Right renal cortex interstitium (tissue), 3 donors: Measurements from ENCODE around the gene TRMT11. TPM values are rescaled to one million over a fixed set of nuclear protein-coding genes. Genes with fewer than 3 reads are reported as not detected.
"Not testable (repeated sequence)": the region's sequence is repeated elsewhere in the genome, so short reads cannot be mapped to it uniquely, and the experiment has no call there.

ENCODE experiments used
- DNase-seq, 3 donors: peaks; one replicate each; pipeline ENCODE4 v3.0.0-alpha.2; 2013; ENCODE audit warnings: low read depth in 3 of 3, low spot score in 2 of 3
- polyA plus RNA-seq, 3 donors: library from polyadenylated mRNA; unstranded; fragments of 120-200 nt; gene quantifications; one replicate each; pipeline ENCODE4 v1.2.1, GENCODE V29; 2013; ENCODE audit not compliant: insufficient read length in 3 of 3

TRMT11 gene
- polyA plus RNA-seq = 10 to 100 TPM; 34.2 to 39.2 (median 36.0) TPM

- DNase-seq = peak; percentile 81 to 82 (median 82)
Measured at GRCh38 chr6:125986301-125987025, at the start of gene TRMT11. Gene TRMT11, plus strand, starts transcription at chr6:125986540. Its CDS starts 11 bp downstream, at chr6:125986551.

- DNase-seq = no peak
Measured at GRCh38 chr6:125939026-125939425, 47.3 kb upstream of the TRMT11 start.

- DNase-seq = no peak
Measured at GRCh38 chr6:125939791-125940190, 46.5 kb upstream of the TRMT11 start.

- no peak for DNase-seq
Measured at GRCh38 chr6:125940247-125941041, 45.9 kb upstream of the TRMT11 start.

- no peak for DNase-seq
Measured at GRCh38 chr6:125942672-125943527, 43.4 kb upstream of the TRMT11 start.

- DNase-seq = no peak
Measured at GRCh38 chr6:125943528-125944433, 42.6 kb upstream of the TRMT11 start.

GRCh38 chr6:125944434-125944816 lies 41.9 kb upstream of the TRMT11 start:
- peak in 1 of 3 donors; percentile 27 for DNase-seq

- no peak for DNase-seq
Measured at GRCh38 chr6:125944896-125945295, 41.4 kb upstream of the TRMT11 start.

GRCh38 chr6:125945378-125946141 lies 40.8 kb upstream of the TRMT11 start:
- no peak for DNase-seq

GRCh38 chr6:125947615-125948014 lies 38.7 kb upstream of the TRMT11 start:
- DNase-seq = no peak

- no peak for DNase-seq
Measured at GRCh38 chr6:125948455-125948854, 37.9 kb upstream of the TRMT11 start.

- DNase-seq = no peak
Measured at GRCh38 chr6:125949069-125949468, 37.3 kb upstream of the TRMT11 start.

GRCh38 chr6:125950293-125950692 lies 36.0 kb upstream of the TRMT11 start:
- DNase-seq = no peak

- not testable (repeated sequence) for DNase-seq
Measured at GRCh38 chr6:125950716-125951115, 35.6 kb upstream of the TRMT11 start.

- no peak for DNase-seq
Measured at GRCh38 chr6:125951323-125951722, 35.0 kb upstream of the TRMT11 start.

GRCh38 chr6:125952764-125953501 lies 33.4 kb upstream of the TRMT11 start:
- DNase-seq = no peak

GRCh38 chr6:125953502-125953875 lies 32.9 kb upstream of the TRMT11 start:
- DNase-seq = no peak

GRCh38 chr6:125954735-125955339 lies 31.5 kb upstream of the TRMT11 start:
- DNase-seq = no peak
